HG03439 (cell line): ENCODE results near the gene WNT8B.
A peak's percentile ranks its signal among the peaks of the same experiment; 100 is the strongest.

Experiments
- ATAC-seq: cut with Tn5 transposase; IDR thresholded peaks from one replicate; pipeline ENCODE4 v1.9.1; 2021; ENCODE audit warnings: mild to moderate bottlenecking, moderate library complexity; ENCODE audit not compliant: unreplicated experiment

WNT8B gene

GRCh38 chr10:100462709-100463108 lies at the start of gene WNT8B:
WNT8B (plus strand) TSS chr10:100463009; CDS start chr10:100463169, 160 bp downstream.
- no peak for ATAC-seq

GRCh38 chr10:100413173-100413572 lies 49.6 kb upstream of the WNT8B start:
- no peak for ATAC-seq

GRCh38 chr10:100419911-100420449 lies 42.8 kb upstream of the WNT8B start:
- no peak for ATAC-seq

GRCh38 chr10:100427374-100427773 lies 35.4 kb upstream of the WNT8B start:
- ATAC-seq: no peak

GRCh38 chr10:100433253-100434240 lies 29.3 kb upstream of the WNT8B start:
- ATAC-seq: peak; percentile 91

- no peak for ATAC-seq
Measured at GRCh38 chr10:100436255-100436654, 26.6 kb upstream of the WNT8B start.

- no peak for ATAC-seq
Measured at GRCh38 chr10:100438674-100439315, 24.0 kb upstream of the WNT8B start.

GRCh38 chr10:100442548-100442947 lies 20.3 kb upstream of the WNT8B start:
- ATAC-seq: no peak

- no peak for ATAC-seq
Measured at GRCh38 chr10:100446130-100446761, 16.6 kb upstream of the WNT8B start.

- ATAC-seq: no peak
Measured at GRCh38 chr10:100447663-100448062, 15.1 kb upstream of the WNT8B start.

- ATAC-seq: no peak
Measured at GRCh38 chr10:100448951-100449350, 13.9 kb upstream of the WNT8B start.

GRCh38 chr10:100468322-100468721 lies 5.5 kb downstream of the WNT8B start:
- no peak for ATAC-seq

- no peak for ATAC-seq
Measured at GRCh38 chr10:100468978-100469377, 6.2 kb downstream of the WNT8B start.

GRCh38 chr10:100469756-100470155 lies 6.9 kb downstream of the WNT8B start:
- ATAC-seq: no peak

- ATAC-seq: no peak
Measured at GRCh38 chr10:100470367-100470766, 7.6 kb downstream of the WNT8B start.

- no peak for ATAC-seq
Measured at GRCh38 chr10:100477970-100478369, 15.2 kb downstream of the WNT8B start.

- ATAC-seq: no peak
Measured at GRCh38 chr10:100479037-100479436, 16.2 kb downstream of the WNT8B start.

GRCh38 chr10:100480002-100480401 lies 17.2 kb downstream of the WNT8B start:
- no peak for ATAC-seq

GRCh38 chr10:100481462-100482081 lies 18.8 kb downstream of the WNT8B start:
- ATAC-seq: peak; percentile 98

- no peak for ATAC-seq
Measured at GRCh38 chr10:100482181-100482833, 19.5 kb downstream of the WNT8B start.
